ENCODE measurements around the gene TAAR5. TPM values are rescaled to one million over a fixed set of nuclear protein-coding genes. Genes with fewer than 3 reads are reported as not detected.

Gene TAAR5
- total and polyA plus RNA-seq, 2 donors (not counting 1 experiment from before 2014, with no cell fraction given): not detected

GRCh38 chr6:132551214-132551613 lies 38.3 kb downstream of the TAAR5 start:
- no peak overlapping the region for H2AFZ ChIP-seq (ENCODE audit: low read length)
- no peak for TF ChIP-seq CTCF (conservative IDR thresholded peaks at IDR 0.05 in 1 of 2, IDR thresholded peaks at IDR 0.05 in 1 of 2; ENCODE audit: low read depth in 1 of 2, low read length in 2 of 2)
- TF ChIP-seq EZH2 (IDR thresholded peaks at IDR 0.05; ENCODE audit: low read length, missing control alignments): no peak
- H3K27me3 ChIP-seq (ENCODE audit: control insufficient read depth, insufficient read depth, low read length): peaks cover 3% of the 10 kb centered on the region
- H3K27ac ChIP-seq (ENCODE audit: insufficient read depth, low read length): no peak overlapping the region
- H3K9me3 ChIP-seq (ENCODE audit: control insufficient read depth, insufficient read depth, low read depth, low read length): no peaks in the 10 kb centered on the region
- no peaks in the 10 kb centered on the region for H3K36me3 ChIP-seq (ENCODE audit: control insufficient read depth, insufficient read depth, low read length)
- no peak overlapping the region for H3K4me3 ChIP-seq (replicated peaks in 1 of 4; ENCODE audit: control extremely low read depth in 1 of 4, insufficient read depth in 1 of 4, low read depth in 3 of 4, low read length in 4 of 4)
- no peaks in the 10 kb centered on the region for H3K4me1 ChIP-seq (ENCODE audit: control insufficient read depth, extremely low read depth, insufficient read depth, low read length)
- DNase-seq (ENCODE audit: low read depth in 2 of 2): no peak
- no peaks in the 10 kb centered on the region for H4K20me1 ChIP-seq (ENCODE audit: control insufficient read depth, extremely low read depth, insufficient read depth, low read length)
- H3K4me2 ChIP-seq (ENCODE audit: extremely low read depth, insufficient read depth, low read length): no peak overlapping the region
- no peaks in the 10 kb centered on the region for H3K79me2 ChIP-seq (ENCODE audit: control insufficient read depth, insufficient read depth, low read length)
- H3K9ac ChIP-seq (ENCODE audit: insufficient read depth, low read length): no peak overlapping the region

- H3K79me2 ChIP-seq (ENCODE audit: control insufficient read depth, insufficient read depth, low read length): no peaks in the 10 kb centered on the region
- H3K4me2 ChIP-seq (ENCODE audit: extremely low read depth, insufficient read depth, low read length): no peak overlapping the region
- H3K27ac ChIP-seq (ENCODE audit: insufficient read depth, low read length): no peak overlapping the region
- no peaks in the 10 kb centered on the region for H4K20me1 ChIP-seq (ENCODE audit: control insufficient read depth, extremely low read depth, insufficient read depth, low read length)
- H3K9ac ChIP-seq (ENCODE audit: insufficient read depth, low read length): no peak overlapping the region
- no peak overlapping the region for H2AFZ ChIP-seq (ENCODE audit: low read length)
- TF ChIP-seq EZH2 (IDR thresholded peaks at IDR 0.05; ENCODE audit: low read length, missing control alignments) (no peak), CTCF (conservative IDR thresholded peaks at IDR 0.05 in 1 of 2, IDR thresholded peaks at IDR 0.05 in 1 of 2; ENCODE audit: low read depth in 1 of 2, low read length in 2 of 2) (no peak)
- H3K36me3 ChIP-seq (ENCODE audit: control insufficient read depth, insufficient read depth, low read length): no peaks in the 10 kb centered on the region
- H3K9me3 ChIP-seq (ENCODE audit: control insufficient read depth, insufficient read depth, low read depth, low read length): no peaks in the 10 kb centered on the region
- H3K4me3 ChIP-seq (replicated peaks in 1 of 4; ENCODE audit: control extremely low read depth in 1 of 4, insufficient read depth in 1 of 4, low read depth in 3 of 4, low read length in 4 of 4): no peak overlapping the region
- peaks cover 11% of the 10 kb centered on the region for H3K27me3 ChIP-seq (ENCODE audit: control insufficient read depth, insufficient read depth, low read length)
- DNase-seq (ENCODE audit: low read depth in 2 of 2): no peak
- no peaks in the 10 kb centered on the region for H3K4me1 ChIP-seq (ENCODE audit: control insufficient read depth, extremely low read depth, insufficient read depth, low read length)
Observed at GRCh38 chr6:132548746-132549463, 40.6 kb downstream of the TAAR5 start.

GRCh38 chr6:132544826-132545225 lies 44.7 kb downstream of the TAAR5 start:
- DNase-seq (ENCODE audit: low read depth in 2 of 2): no peak
- Histone ChIP-seq H3K4me1 (ENCODE audit: control insufficient read depth, extremely low read depth, insufficient read depth, low read length) (no peaks in the 10 kb centered on the region), H2AFZ (ENCODE audit: low read length) (no peak overlapping the region), H4K20me1 (ENCODE audit: control insufficient read depth, extremely low read depth, insufficient read depth, low read length) (no peaks in the 10 kb centered on the region), H3K4me2 (ENCODE audit: extremely low read depth, insufficient read depth, low read length) (no peak overlapping the region), H3K36me3 (ENCODE audit: control insufficient read depth, insufficient read depth, low read length) (no peaks in the 10 kb centered on the region), H3K27me3 (ENCODE audit: control insufficient read depth, insufficient read depth, low read length) (peaks cover 8% of the 10 kb centered on the region), H3K27ac (ENCODE audit: insufficient read depth, low read length) (no peak overlapping the region), H3K9ac (ENCODE audit: insufficient read depth, low read length) (no peak overlapping the region), H3K79me2 (ENCODE audit: control insufficient read depth, insufficient read depth, low read length) (no peaks in the 10 kb centered on the region), H3K9me3 (ENCODE audit: control insufficient read depth, insufficient read depth, low read depth, low read length) (no peaks in the 10 kb centered on the region), H3K4me3 (replicated peaks in 1 of 4; ENCODE audit: control extremely low read depth in 1 of 4, insufficient read depth in 1 of 4, low read depth in 3 of 4, low read length in 4 of 4) (no peak overlapping the region)
- TF ChIP-seq EZH2 (IDR thresholded peaks at IDR 0.05; ENCODE audit: low read length, missing control alignments) (no peak), CTCF (conservative IDR thresholded peaks at IDR 0.05 in 1 of 2, IDR thresholded peaks at IDR 0.05 in 1 of 2; ENCODE audit: low read depth in 1 of 2, low read length in 2 of 2) (no peak)

Other genes starting within 250 kb of the TAAR5 start
- 45.5 and 89.8 TPM in 2 replicates for gene MOXD1, start 188.3 kb downstream of the TAAR5 start, total RNA-seq
- gene MOXD1, start 188.3 kb downstream of the TAAR5 start, polyA plus RNA-seq: 65.1 and 100 TPM in 2 replicates
- gene STX7, start 76.6 kb downstream of the TAAR5 start, total RNA-seq: 18.0 and 53.0 TPM in 2 replicates
- 31.5 and 52.1 TPM in 2 replicates for gene STX7, start 76.6 kb downstream of the TAAR5 start, polyA plus RNA-seq
- gene TAAR9, start 51.5 kb downstream of the TAAR5 start, total RNA-seq: not detected in 2 replicates
- not detected in 2 replicates for gene TAAR9, start 51.5 kb downstream of the TAAR5 start, polyA plus RNA-seq
- not detected in 2 replicates for gene TAAR8, start 37.1 kb downstream of the TAAR5 start, total RNA-seq
- gene TAAR8, start 37.1 kb downstream of the TAAR5 start, polyA plus RNA-seq: not detected in 2 replicates
- gene TAAR6, start 19.4 kb downstream of the TAAR5 start, total RNA-seq: not detected in 2 replicates
- gene TAAR6, start 19.4 kb downstream of the TAAR5 start, polyA plus RNA-seq: not detected in 2 replicates
- not detected in 2 replicates for gene TAAR2, start 34.5 kb upstream of the TAAR5 start, total RNA-seq
- not detected in 2 replicates for gene TAAR2, start 34.5 kb upstream of the TAAR5 start, polyA plus RNA-seq
- not detected in 2 replicates for gene TAAR1, start 69.4 kb upstream of the TAAR5 start, total RNA-seq
- not detected in 2 replicates for gene TAAR1, start 69.4 kb upstream of the TAAR5 start, polyA plus RNA-seq
- not detected in 2 replicates for gene VNN1, start 124.3 kb upstream of the TAAR5 start, total RNA-seq
- gene VNN1, start 124.3 kb upstream of the TAAR5 start, polyA plus RNA-seq: not detected in 2 replicates
- gene VNN2, start 168.2 kb upstream of the TAAR5 start, total RNA-seq: under 0.01 and 0.33 TPM in 2 replicates
- gene VNN2, start 168.2 kb upstream of the TAAR5 start, polyA plus RNA-seq: 0.06 and 0.42 TPM in 2 replicates
- 7.2 and 8.1 TPM in 2 replicates for gene SLC18B1, start 208.9 kb upstream of the TAAR5 start, total RNA-seq
- gene SLC18B1, start 208.9 kb upstream of the TAAR5 start, polyA plus RNA-seq: 4.9 and 5.9 TPM in 2 replicates
- gene RPS12, start 224.8 kb upstream of the TAAR5 start, total RNA-seq: 1,467 and 1,811 TPM in 2 replicates
- gene RPS12, start 224.8 kb upstream of the TAAR5 start, polyA plus RNA-seq: 3,327 and 3,609 TPM in 2 replicates